T-cell (primary cell): ENCODE results near the gene FGF4. TPM values are rescaled to one million over a fixed set of nuclear protein-coding genes. Genes with fewer than 3 reads are reported as not detected.

Source experiments
- ATAC-seq, 4 experiments: fragments of 200-7000 bp in 3 of 4; fragments of 150-1000 bp in 1 of 4; cut with Tn5 transposase; replicated peaks in 1 of 4; 1 replicate in 3 of 4; 2 replicates in 1 of 4; pipeline ENCODE4 v1.10.0; 2021; ENCODE audit warnings: moderate library complexity in 3 of 4, mild to moderate bottlenecking in 2 of 4, moderate number of reproducible peaks in 1 of 4
- CTCF ChIA-PET, 2 donors: fragments of 300-600 bp; sonication (Branson Sonifier 250); formaldehyde crosslinking; loops; one replicate each; lab custom pipeline; 2022; ENCODE audit warnings: antibody characterized with exemption in 2 of 2; lab: Charles Lee
- POLR2A ChIA-PET, 2 donors: fragments of 300-600 bp; sonication (Branson Sonifier 250); formaldehyde crosslinking; loops; one replicate each; lab custom pipeline; 2022; ENCODE audit warnings: antibody characterized with exemption in 2 of 2; lab: Charles Lee
- DNase-seq, 35 experiments: peaks; one replicate each; pipeline versions ENCODE4 v3.0.0 to v3.0.0-alpha.2; 2013 to 2023
- H3K27ac ChIP-seq: one replicate; pipeline ENCODE4 v1.5.1; 2013; ENCODE audit warnings: low read length
- H3K27me3 ChIP-seq, 2 experiments: replicated peaks in 1 of 2; 1 replicate in 1 of 2; 2 replicates in 1 of 2; pipeline versions ENCODE4 v1.6.1 to v1.7.0; 2013; ENCODE audit warnings: low read length in 1 of 2, mixed read lengths in 1 of 2; ENCODE audit not compliant: control insufficient read depth in 2 of 2, insufficient read depth in 2 of 2; ENCODE audit errors: extremely low read depth in 1 of 2
- H3K36me3 ChIP-seq, 2 donors: 1 replicate in 1 of 2; 2 replicates in 1 of 2; pipeline versions ENCODE4 v1.6.1 to v1.7.0; 2013; ENCODE audit warnings: low read length in 1 of 2; ENCODE audit not compliant: control insufficient read depth in 2 of 2, insufficient read depth in 1 of 2; ENCODE audit errors: extremely low read depth in 1 of 2
- H3K4me1 ChIP-seq, 2 experiments: 1 replicate in 1 of 2; 2 replicates in 1 of 2; pipeline versions ENCODE4 v1.6.1 to v1.7.0; 2013; ENCODE audit warnings: low read length in 2 of 2, mixed read lengths in 1 of 2; ENCODE audit not compliant: insufficient read depth in 2 of 2, control insufficient read depth in 1 of 2; ENCODE audit errors: extremely low read depth in 1 of 2
- H3K4me3 ChIP-seq, 2 donors: 1 replicate in 1 of 2; 2 replicates in 1 of 2; pipeline versions ENCODE4 v1.5.1 to v1.7.0; 2013; ENCODE audit warnings: mild to moderate bottlenecking in 2 of 2, low read length in 1 of 2, moderate library complexity in 1 of 2; ENCODE audit not compliant: control insufficient read depth in 1 of 2; ENCODE audit errors: extremely low read depth in 1 of 2
- H3K9me3 ChIP-seq: 2 replicates; pipeline ENCODE4 v1.7.0; 2013
- H3K27ac Mint-ChIP-seq, 2 donors: one replicate each; pipeline ENCODE4 v1.8.0; 2020 to 2021; ENCODE audit warnings: mild to moderate bottlenecking in 2 of 2, mixed read lengths in 2 of 2
- H3K27me3 Mint-ChIP-seq, 2 donors: one replicate each; pipeline ENCODE4 v1.8.0; 2021 to 2022; ENCODE audit warnings: mixed read lengths in 2 of 2
- H3K36me3 Mint-ChIP-seq: one replicate; pipeline ENCODE4 v1.8.0; 2021; ENCODE audit warnings: mixed read lengths
- H3K4me1 Mint-ChIP-seq, 3 donors: one replicate each; pipeline ENCODE4 v1.8.0; 2020 to 2022; ENCODE audit warnings: mixed read lengths in 3 of 3, mild to moderate bottlenecking in 1 of 3
- H3K4me3 Mint-ChIP-seq, 3 donors: one replicate each; pipeline ENCODE4 v1.8.0; 2020 to 2022; ENCODE audit warnings: mild to moderate bottlenecking in 3 of 3, mixed read lengths in 3 of 3, moderate library complexity in 3 of 3
- H3K9me3 Mint-ChIP-seq, 3 donors: one replicate each; pipeline ENCODE4 v1.8.0; 2020 to 2022; ENCODE audit warnings: mixed read lengths in 3 of 3
- WGBS: methylation state at CpG from one replicate; pipeline ENCODE4 v1.1.5; 2013; ENCODE audit warnings: missing lambda C conversion rate; ENCODE audit not compliant: insufficient coverage; 5-methylcytosine and 5-hydroxymethylcytosine counted together
- total RNA-seq, 35 experiments: library from RNA in 6 of 35; stranded (reverse) in 6 of 35; fragments of 120-200 nt in 1 of 35; gene quantifications; one replicate each; pipeline versions ENCODE4 v1.2.1 to v1.2.4 and lab custom pipeline; 2013 to 2026

The FGF4 gene
- total RNA-seq (not detected), total RNA-seq (lab: John Stamatoyannopoulos, UW) (0 to 0.09 (median 0) reads per million in 29 experiments)
- not detected for total RNA-seq (2013)

- WGBS: 6% methylated on average over 64 of the region's 66 CpGs
- H3K4me1 Mint-ChIP-seq: no peaks in the 10 kb centered on the region
- ATAC-seq: no peak
Measured at GRCh38 chr11:69775163-69775755, at the start of gene FGF4. FGF4 (minus strand) TSS chr11:69775341; CDS start chr11:69775084, 257 bp downstream.

GRCh38 chr11:69823641-69824265 lies 48.6 kb upstream of the FGF4 start:
- Mint-ChIP-seq H3K36me3 (no peaks in the 10 kb centered on the region), H3K4me3 (no peak overlapping the region), H3K4me1 (no peaks in the 10 kb centered on the region), H3K27ac (no peak overlapping the region), H3K27me3 (peaks cover 25 to 36% of the 10 kb centered on the region in 2 donors), H3K9me3 (no peaks in the 10 kb centered on the region)
- Histone ChIP-seq H3K36me3 (no peaks in the 10 kb centered on the region), H3K4me3 (no peak overlapping the region), H3K27ac (no peak overlapping the region), H3K27me3 (peaks cover 0 to 44% of the 10 kb centered on the region in 2 experiments), H3K4me1 (no peaks in the 10 kb centered on the region), H3K9me3 (no peaks in the 10 kb centered on the region)
- CTCF ChIA-PET: no interaction called here
- 59% methylated on average over 3 of the region's 6 CpGs for WGBS
- no peak for ATAC-seq
- POLR2A ChIA-PET: no interaction called here
- no peak for DNase-seq

More at GRCh38 chr11:69775163-69775755, at the start of gene FGF4:
- Histone ChIP-seq H3K4me1 (no peaks in the 10 kb centered on the region), H3K9me3 (no peaks in the 10 kb centered on the region), H3K4me3 (no peak within 1 kb of the TSS), H3K36me3 (no peaks in the 10 kb centered on the region), H3K27me3 (peaks cover 12 to 49% of the 10 kb centered on the region in 2 experiments), H3K27ac (no peak within 1 kb of the TSS)
- ChIA-PET CTCF (no interaction called here), POLR2A (no interaction called here)
- Mint-ChIP-seq H3K27me3 (peaks cover 13 to 44% of the 10 kb centered on the region in 2 donors), H3K27ac (no peak within 1 kb of the TSS), H3K9me3 (no peaks in the 10 kb centered on the region), H3K4me3 (no peak within 1 kb of the TSS), H3K36me3 (no peaks in the 10 kb centered on the region)
- DNase-seq: no peak

- Histone ChIP-seq H3K4me3 (no peak overlapping the region), H3K4me1 (peaks cover 0 to under 1% of the 10 kb centered on the region in 2 experiments), H3K27me3 (peaks cover 0 to 47% of the 10 kb centered on the region in 2 experiments), H3K36me3 (no peaks in the 10 kb centered on the region), H3K27ac (no peak overlapping the region), H3K9me3 (no peaks in the 10 kb centered on the region)
- Mint-ChIP-seq H3K4me1 (no peaks in the 10 kb centered on the region), H3K27ac (no peak overlapping the region), H3K9me3 (no peaks in the 10 kb centered on the region), H3K27me3 (peaks cover 25 to 36% of the 10 kb centered on the region in 2 donors), H3K4me3 (no peak overlapping the region), H3K36me3 (no peaks in the 10 kb centered on the region)
- POLR2A ChIA-PET: no interaction called here
- CTCF ChIA-PET: no interaction called here
- no peak for ATAC-seq
- 80% methylated on average over 12 of the region's 15 CpGs for WGBS
- no peak for DNase-seq
Measured at GRCh38 chr11:69822676-69823494, 47.7 kb upstream of the FGF4 start.

GRCh38 chr11:69821511-69822040 lies 46.4 kb upstream of the FGF4 start:
- POLR2A ChIA-PET: no interaction called here
- H3K27me3 Mint-ChIP-seq: peaks cover 25 to 39% of the 10 kb centered on the region in 2 donors

GRCh38 chr11:69820441-69820840 lies 45.3 kb upstream of the FGF4 start:
- DNase-seq: no peak
- Mint-ChIP-seq H3K27ac (no peak overlapping the region), H3K4me3 (no peak overlapping the region), H3K27me3 (peaks cover 20 to 48% of the 10 kb centered on the region in 2 donors), H3K36me3 (no peaks in the 10 kb centered on the region), H3K9me3 (no peaks in the 10 kb centered on the region), H3K4me1 (peaks cover 0 to 2% (median 0%) of the 10 kb centered on the region in 3 donors)
- Histone ChIP-seq H3K4me1 (peaks cover 0 to 7% of the 10 kb centered on the region in 2 experiments), H3K9me3 (no peaks in the 10 kb centered on the region), H3K36me3 (no peaks in the 10 kb centered on the region), H3K4me3 (no peak overlapping the region), H3K27ac (no peak overlapping the region), H3K27me3 (peaks cover 0 to 68% of the 10 kb centered on the region in 2 experiments)
- WGBS: 68% methylated on average over 4 of the region's 5 CpGs
- no peak for ATAC-seq
- ChIA-PET POLR2A (no interaction called here), CTCF (no interaction called here)

More at GRCh38 chr11:69821511-69822040, 46.4 kb upstream of the FGF4 start:
- Mint-ChIP-seq H3K9me3 (no peaks in the 10 kb centered on the region), H3K36me3 (no peaks in the 10 kb centered on the region), H3K27ac (no peak overlapping the region), H3K4me1 (no peaks in the 10 kb centered on the region), H3K4me3 (no peak overlapping the region)
- ATAC-seq: no peak
- no peaks in the 10 kb centered on the region for H3K9me3 ChIP-seq
- 79% methylated on average over 17 of the region's 17 CpGs for WGBS
- DNase-seq: no peak
- no peak overlapping the region for H3K4me3 ChIP-seq
- H3K27ac ChIP-seq: no peak overlapping the region
- H3K4me1 ChIP-seq: peaks cover 0 to 7% of the 10 kb centered on the region in 2 experiments
- peaks cover 0 to 58% of the 10 kb centered on the region in 2 experiments for H3K27me3 ChIP-seq
- CTCF ChIA-PET: interaction anchor here in 1 of 2 donors (0.5 kb wide), 1 partner anchor 11 kb away, joined by 6 read pairs; no protein-coding TSS in a partner anchor
- H3K36me3 ChIP-seq: no peaks in the 10 kb centered on the region

GRCh38 chr11:69819541-69820070 lies 44.5 kb upstream of the FGF4 start:
- Histone ChIP-seq H3K9me3 (no peaks in the 10 kb centered on the region), H3K27me3 (peaks cover 0 to 67% of the 10 kb centered on the region in 2 experiments), H3K27ac (no peak overlapping the region), H3K36me3 (no peaks in the 10 kb centered on the region), H3K4me1 (peaks cover 0 to 7% of the 10 kb centered on the region in 2 experiments), H3K4me3 (no peak overlapping the region)
- no peak for DNase-seq
- H3K27me3 Mint-ChIP-seq: peaks cover 20 to 49% of the 10 kb centered on the region in 2 donors
- WGBS: 7% methylated on average over 39 of the region's 40 CpGs
- H3K4me1 Mint-ChIP-seq: peaks cover 0 to 2% (median 0%) of the 10 kb centered on the region in 3 donors
- no peaks in the 10 kb centered on the region for H3K9me3 Mint-ChIP-seq
- no peak for ATAC-seq
- CTCF ChIA-PET: no interaction called here
- H3K36me3 Mint-ChIP-seq: no peaks in the 10 kb centered on the region
- H3K4me3 Mint-ChIP-seq: no peak overlapping the region
- POLR2A ChIA-PET: no interaction called here
- no peak overlapping the region for H3K27ac Mint-ChIP-seq
